ENCODE measurements around the gene MYNN. TPM values are rescaled to one million over a fixed set of nuclear protein-coding genes. Genes with fewer than 3 reads are reported as not detected.

MYNN gene
- total RNA-seq, result 9.3 and 10.6 TPM in 2 replicates

DNA sequence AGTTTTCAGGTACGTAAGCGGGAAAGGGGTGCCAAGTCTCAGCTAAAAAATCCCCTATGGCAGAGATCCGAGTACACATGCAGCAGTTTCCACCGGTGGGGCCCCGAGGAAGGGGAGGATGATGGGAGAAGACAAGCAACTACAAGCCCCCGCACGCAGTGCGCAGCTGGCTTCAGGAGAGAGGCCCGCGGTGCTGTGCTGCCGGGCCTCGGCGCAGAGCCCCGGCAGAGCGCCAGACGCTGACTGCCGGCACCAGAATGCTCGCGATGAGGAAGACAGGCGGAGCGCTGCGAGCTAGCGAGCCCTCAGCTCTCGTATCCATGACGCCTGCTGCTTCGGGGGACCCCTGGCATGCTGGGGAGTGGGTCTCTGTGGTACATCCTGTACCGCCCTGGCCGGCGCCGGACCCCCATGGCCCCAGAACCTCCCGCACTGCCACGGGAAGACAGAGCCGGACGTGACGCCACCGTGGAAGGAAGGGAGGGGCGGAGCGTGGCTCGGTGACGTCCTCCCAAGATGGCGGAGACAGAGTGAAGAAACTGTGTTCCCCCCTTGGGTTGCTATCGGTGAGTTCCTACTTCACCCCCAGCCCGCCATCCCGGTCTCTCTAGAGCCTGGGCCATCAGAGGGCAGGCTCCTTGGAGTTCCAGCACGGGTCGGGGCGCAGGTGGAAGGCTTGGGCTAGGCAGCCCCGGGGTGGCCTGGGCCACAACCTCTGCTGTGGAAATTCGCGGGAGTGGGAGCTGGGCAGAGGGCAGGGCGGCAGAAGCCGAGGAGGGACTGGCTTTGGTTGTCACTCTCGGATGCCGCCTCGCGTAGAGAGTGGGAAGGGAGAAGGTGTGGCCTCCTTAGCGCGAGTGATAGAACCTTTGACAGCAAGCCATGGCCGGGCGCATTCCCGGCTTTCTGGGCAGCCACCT, at the start of gene MYNN:
TSS of gene MYNN (plus strand) at position 500 of the 920 bp plus-strand sequence. CDS start 900 bp downstream, outside the sequence.

DNA sequence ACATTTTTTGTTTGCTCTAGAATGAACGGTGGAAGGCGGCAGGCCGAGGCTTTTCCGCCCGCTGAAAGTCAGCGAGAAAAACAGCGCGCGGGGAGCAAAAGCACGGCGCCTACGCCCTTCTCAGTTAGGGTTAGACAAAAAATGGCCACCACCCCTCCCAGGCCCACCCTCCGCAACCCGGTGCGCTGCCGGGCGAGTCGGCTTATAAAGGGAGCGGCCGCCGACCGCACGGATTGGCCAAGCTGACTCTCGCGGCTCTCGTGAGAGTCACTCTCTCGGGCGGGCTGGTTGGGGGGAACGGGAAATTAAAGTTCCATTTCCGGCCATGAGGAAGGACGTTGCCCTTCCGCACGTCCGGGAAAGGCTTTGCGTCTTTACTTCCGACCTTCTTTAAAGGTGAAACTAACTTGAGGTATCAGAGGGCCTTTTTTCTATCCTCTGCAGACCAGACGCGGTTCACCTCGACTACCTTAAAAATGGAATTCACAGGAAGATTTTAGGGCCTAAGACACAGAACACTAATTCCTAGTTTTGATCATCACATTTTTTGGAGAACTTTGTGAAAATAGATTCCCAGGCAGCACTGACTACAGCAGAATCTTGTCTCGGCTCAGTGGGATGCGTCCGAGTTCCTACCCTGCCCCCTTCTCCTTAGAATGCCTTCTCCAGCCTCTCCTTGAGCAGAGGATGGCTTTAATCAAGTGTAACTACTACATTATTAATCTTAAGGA, 8.1 kb upstream of the MYNN start, which contains the start of gene TERC:
TSS of gene TERC (minus strand) at position 179 of the 731 bp plus-strand sequence.

DNA sequence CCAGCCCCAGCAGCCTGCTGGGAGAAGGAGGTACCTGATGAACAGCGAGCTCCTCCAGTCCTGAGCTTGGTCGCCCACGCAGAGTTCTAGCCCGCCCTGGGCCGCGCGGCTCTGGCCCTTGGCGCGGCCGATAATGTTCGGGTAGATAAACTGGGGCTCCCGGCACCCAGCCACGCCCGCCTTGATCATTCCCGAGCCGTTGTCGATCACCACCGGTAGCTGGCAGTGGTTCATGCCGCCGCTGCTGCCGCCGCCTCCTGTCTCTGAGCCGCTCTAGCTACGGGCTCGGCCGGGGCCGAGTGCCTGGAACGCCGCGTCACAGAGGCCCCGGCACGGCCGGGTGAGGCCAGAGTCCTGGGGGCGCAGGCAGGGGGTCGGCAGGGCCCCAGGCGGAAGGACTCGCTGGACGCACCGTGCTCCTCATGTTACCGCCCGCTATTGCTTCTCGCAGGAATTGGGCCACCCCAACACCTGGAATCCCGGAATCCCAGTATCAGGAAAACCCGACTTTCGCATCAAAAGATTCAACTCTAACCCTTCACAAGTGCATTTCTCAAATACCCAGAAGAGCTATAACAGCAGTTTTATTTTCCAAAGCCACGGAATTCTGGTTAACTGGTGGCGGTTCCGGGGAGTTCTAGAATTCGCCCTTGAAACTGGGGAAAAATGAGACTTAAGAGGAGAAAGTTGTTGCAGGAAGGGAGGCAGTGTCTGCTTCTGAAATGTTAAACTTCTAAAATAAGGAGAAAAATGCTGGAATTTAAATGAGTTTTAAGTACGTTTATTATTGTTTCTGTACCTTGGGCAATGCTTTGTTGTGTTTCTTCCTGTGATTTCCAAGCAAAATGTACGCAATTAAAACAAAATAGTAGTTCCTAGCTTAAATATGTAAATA, 3.7 kb upstream of the MYNN start, which contains the start of gene ACTRT3:
TSS of gene ACTRT3 (minus strand) at position 275 of the 895 bp plus-strand sequence. CDS start at position 234, 41 bp downstream.

DNA sequence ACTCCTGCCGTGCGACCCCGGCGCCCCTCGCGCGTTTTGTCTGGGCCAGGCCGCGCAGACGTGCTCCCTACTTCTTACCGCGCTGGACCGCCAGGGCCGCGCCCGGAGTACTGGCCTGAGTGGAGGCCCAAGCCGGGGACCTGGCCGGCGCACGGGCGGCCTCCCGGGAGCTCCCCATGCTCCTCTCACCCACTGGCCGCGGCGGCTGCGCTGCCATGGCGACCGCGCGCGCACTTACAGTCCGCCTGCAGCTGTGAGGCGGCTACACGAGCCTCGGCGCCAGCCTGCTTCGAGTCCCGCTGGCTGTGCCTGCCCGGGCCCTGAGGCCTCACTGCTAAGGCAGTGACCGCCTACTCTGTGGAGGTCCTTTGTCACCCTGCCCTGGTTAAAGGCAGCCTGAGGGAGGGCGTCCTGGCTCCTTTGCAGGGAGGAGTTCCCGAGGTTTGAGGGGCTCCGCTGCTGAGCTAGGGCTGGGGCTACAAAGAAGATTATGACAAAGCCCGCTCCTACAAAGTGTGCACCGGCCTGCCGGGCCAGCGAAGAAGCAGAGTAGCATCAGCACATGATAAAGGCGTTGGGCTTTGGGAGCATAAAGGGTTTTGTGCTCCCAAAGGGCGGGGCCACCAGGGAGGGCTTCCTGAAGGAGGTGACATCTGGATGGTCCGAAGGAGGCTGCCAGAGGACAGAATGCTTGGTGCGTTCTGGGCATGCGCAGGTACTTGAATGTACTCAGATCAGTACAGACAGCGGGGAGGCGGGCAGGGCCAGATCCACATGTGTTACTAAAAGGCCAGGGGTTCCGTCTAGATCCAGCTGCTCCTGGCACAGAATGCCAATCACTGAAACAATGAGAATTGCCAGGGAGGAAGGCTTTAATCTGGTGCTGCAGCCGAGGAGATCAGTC, 39.4 kb downstream of the MYNN start, which contains the start of the genes LRRC34 and LRRIQ4:
TSS of gene LRRC34 (minus strand) at position 573 of the 904 bp plus-strand sequence. CDS start at position 217, 356 bp downstream.
TSS of gene LRRIQ4 (plus strand) at position 539 of the 904 bp plus-strand sequence. CDS start 9,052 bp downstream, outside the sequence.

Other genes with a start within 250 kb of the MYNN start
- 39.8 and 40.6 TPM in 2 replicates for gene MECOM, start 109.7 kb upstream of the MYNN start, total RNA-seq
- 129 and 146 TPM in 2 replicates for gene TERC, start 8.3 kb upstream of the MYNN start, total RNA-seq
- 6.1 and 6.7 TPM in 2 replicates for gene ACTRT3, start 3.8 kb upstream of the MYNN start, total RNA-seq
- not detected in 2 replicates for gene LRRIQ4, start 39.5 kb downstream of the MYNN start, total RNA-seq
- 3.2 and 4.8 TPM in 2 replicates for gene LRRC34, start 39.5 kb downstream of the MYNN start, total RNA-seq
- not detected in 2 replicates for gene LRRC31, start 96.5 kb downstream of the MYNN start, total RNA-seq
- not detected in 2 replicates for gene SAMD7, start 138.2 kb downstream of the MYNN start, total RNA-seq
- gene SEC62, start 193.4 kb downstream of the MYNN start, total RNA-seq, result 17.3 and 23.4 TPM in 2 replicates

Data from mammary microvascular endothelial cell (primary cell).